HG03064 (cell line): Measurements from ENCODE around the gene H1-8.

ENCODE experiments used
- ATAC-seq: cut with Tn5 transposase; IDR thresholded peaks from one replicate; pipeline ENCODE4 v1.9.1; 2021; ENCODE audit warnings: low read depth; ENCODE audit not compliant: unreplicated experiment

Gene H1-8

DNA sequence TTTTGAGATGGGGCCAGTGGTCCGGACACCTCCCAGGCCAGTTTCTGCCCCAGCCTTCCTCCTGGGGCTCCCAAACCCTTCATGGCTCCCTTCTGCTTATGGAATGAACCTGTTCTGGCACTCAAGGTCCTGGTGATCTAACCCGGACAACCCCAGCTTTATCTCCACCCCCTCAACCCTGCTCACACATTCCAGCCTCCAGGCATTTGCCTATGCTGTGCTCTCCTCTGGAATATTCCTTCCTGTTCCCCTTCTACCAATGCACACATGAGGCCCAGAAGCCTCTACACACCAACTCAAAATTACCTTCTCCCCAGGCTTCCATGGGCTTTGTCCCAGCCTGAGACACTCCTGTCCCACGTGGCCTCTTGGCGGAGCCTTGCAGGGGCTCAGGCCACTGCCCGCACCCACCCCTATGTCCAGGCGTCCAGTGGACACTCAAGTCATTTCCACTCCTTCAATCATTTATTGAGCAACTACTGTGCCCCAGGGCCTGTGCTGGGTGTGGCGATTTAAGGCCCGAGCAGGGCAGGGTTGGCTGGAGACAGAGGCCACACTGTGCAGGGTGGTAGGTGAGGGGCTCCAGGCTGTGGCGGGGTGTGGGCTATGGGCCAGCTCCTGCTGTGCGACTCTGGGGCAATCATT lies 44.7 kb downstream of the H1-8 start:
- no peak for ATAC-seq

DNA sequence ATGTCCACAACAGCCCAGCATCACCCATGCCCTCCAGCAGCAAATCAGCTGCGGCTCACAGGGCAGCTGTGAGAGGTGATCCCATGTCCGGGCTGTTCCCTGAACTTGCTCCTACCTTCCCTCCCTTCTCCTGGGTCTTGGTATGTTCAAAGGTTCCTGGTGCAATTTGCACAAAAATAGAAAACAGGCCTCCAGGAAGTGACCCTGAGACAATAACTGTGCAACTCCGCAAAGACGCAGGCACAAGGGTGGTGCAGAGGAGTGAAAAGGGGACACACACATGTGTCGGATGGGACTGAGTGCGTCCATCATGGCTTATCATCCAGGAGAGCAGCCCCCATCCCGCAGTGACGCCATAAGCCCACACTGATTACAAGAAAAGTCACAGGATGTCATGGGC lies 47.2 kb downstream of the H1-8 start:
- ATAC-seq: no peak

DNA sequence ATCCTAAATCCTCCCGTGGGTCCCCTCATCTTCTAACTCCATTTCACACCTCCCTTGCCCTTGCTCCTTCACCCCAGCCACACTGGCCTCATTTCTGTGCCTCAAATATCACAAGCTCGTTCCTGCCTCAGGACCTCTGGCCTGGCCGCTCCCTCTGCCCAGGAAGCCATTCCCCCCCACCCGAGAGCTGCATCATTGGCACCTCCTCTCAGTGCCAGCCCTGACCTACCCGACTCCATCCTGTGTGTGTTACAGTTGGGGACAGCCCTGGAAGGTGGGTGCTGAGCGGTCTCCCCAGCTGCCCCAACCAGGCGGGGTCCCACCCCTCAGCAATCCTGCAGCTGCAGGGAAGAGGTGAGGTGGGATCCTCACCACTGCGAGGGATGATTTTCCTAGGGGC lies 49.0 kb downstream of the H1-8 start:
- no peak for ATAC-seq

DNA sequence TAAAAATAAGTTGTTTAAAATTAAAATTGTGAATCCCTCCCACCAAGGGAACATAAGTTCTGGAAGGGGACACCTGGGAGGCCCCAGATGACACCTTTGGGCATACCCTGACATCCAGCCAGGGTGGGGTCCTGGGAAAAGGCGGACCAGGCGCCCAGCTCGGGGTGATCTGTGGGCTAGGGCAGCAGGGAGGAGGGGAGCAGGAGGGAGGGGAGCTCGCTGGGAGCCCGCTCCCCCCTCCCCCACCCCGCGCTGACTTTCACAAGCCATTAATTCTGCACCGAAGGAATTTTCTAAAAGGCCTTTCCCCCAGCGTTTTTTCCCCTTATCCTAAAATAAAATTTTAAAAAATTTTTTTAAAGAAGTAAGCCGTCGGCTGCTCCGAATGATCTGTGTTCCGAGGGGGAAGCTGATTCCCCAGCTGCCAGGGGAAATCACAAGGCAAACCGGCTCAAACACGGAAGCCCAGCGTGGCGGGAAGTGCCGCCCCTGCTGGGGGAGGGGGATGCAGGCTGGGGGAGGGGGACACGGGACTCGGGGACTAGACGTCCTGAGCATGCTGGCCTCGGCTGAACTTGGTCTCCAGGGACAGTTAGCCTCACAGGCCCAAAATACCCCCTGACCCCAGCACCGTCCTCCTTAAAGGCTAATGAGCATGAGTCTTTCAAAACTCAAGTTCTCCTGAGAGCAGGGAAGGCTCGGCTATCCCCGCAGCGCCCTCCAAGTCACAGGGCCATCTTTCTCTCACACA lies 49.6 kb downstream of the H1-8 start:
- ATAC-seq: no peak

DNA sequence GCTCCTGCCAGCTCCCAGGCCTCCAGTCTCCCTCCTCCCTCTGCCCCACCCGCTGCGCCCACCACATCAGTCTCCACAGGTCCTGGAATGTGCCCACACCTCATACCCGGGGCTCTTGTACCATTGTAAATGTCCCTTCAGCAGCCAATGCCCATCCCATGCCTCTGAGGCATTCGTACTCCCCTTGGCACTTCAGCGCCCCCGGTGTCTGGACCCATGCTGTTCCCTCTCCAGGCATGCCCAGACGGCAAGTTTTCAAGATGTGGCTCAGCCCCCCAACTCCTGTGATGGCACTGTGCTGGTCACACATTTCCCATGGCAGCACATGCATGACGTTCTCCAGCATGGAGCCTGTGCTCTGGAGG lies 50.2 kb downstream of the H1-8 start:
- ATAC-seq: no peak

DNA sequence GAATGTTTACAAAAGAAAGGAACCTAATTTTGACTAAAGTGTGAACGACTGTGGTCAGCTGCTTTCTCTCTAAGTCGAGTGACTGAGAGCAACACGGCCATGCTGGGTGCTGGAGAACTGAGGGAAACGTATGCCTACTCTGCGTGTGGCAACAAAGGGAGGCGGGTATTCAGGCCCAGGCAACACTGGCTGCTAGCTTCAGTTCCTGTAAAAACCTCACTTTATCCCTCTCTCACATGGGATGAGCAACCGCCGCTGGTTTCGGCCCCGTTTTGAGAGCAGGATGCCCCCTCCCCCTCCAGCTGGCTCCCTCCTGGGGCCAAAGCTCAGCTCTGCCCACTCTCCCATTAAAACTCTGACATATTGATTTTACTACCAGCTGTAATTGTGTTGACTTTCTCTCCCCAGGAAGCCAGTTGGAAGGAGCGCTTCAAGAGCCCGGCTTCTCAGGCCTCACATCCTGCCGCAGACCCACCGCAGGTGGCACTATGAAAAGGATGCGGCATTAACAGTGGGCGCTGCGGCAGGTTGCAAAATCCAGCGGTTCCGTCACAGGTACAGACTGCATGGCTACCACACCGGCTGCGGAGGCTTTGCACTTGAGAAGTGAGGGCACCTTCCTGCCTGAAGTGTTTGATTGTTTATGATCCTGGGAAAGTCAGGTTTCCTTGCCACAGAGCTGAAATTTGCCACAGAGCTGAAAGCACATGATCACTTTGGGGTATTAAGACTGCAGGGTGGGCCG lies 50.8 kb downstream of the H1-8 start:
- no peak for ATAC-seq

DNA sequence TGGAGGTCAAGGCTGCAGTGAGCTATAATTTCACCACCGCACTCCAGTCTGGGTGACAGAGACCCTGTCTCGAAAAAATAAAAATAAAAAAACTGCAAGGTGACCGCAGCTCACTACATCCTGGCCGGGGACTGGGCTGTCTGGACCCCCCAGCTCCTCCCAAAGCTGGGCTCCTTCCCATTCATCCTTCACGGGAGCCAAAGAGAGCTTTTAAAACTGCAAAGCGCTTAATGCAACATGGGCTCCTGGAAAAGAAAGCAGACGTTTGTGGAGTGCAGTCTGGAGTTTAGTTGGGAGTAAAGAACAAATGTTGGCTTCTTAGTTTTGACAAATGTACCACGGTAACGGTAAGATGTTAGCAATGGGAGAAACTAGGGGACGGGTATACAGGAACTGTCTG lies 51.4 kb downstream of the H1-8 start:
- ATAC-seq: no peak

DNA sequence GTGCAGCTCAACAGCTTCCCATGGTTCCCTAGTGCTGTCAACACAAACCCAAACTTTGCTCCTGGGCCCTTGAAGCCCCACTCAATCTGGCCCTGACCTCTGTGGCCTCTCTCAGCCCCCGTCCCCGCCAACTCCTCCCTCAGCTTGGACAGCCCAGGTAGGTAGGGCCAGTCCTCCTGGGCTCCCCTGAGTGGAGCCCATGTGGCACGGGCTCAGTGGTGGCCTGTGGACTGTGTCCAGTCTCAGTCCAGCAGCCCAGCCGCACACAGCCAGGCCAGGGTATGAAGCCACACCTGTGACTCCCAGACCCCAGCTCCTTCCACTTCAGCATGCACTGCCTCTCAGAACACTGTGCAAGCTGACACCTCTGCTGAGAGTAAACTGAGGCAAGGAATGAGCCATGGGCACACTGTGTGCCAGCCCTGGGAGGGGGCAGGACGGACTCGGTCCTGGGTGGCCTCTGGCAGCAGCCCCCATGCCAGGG lies 52.0 kb downstream of the H1-8 start:
- ATAC-seq: no peak

DNA sequence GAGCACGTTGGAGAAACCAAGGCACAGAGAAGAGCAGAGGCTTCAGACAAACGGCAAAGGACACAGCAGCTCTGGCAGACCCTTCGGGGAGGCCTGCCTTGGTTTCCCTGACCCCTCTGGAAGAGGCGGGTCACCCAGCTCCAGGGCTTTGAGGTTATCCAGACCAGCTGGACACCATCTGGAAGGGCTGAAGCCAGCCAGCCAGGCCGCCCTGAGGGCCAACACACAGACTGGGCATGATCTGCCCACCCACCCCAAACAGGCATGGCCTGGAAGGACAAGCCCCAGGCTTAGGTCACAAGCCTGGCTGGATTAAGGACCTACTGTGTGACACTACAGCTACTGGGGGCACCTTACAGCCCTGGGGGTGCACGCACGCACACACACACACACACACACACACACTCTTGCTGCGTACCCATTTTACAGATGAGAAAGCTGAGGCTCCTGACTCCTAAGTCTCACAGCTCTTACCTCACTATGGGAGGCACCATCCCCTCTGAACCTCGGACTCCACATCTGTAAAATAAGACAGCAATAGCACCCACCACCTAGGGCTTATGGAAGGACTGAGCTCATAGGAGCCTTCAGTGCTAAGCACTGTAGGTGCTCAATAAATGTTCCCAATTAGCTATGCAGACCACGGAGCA lies 52.7 kb downstream of the H1-8 start:
- ATAC-seq: no peak

DNA sequence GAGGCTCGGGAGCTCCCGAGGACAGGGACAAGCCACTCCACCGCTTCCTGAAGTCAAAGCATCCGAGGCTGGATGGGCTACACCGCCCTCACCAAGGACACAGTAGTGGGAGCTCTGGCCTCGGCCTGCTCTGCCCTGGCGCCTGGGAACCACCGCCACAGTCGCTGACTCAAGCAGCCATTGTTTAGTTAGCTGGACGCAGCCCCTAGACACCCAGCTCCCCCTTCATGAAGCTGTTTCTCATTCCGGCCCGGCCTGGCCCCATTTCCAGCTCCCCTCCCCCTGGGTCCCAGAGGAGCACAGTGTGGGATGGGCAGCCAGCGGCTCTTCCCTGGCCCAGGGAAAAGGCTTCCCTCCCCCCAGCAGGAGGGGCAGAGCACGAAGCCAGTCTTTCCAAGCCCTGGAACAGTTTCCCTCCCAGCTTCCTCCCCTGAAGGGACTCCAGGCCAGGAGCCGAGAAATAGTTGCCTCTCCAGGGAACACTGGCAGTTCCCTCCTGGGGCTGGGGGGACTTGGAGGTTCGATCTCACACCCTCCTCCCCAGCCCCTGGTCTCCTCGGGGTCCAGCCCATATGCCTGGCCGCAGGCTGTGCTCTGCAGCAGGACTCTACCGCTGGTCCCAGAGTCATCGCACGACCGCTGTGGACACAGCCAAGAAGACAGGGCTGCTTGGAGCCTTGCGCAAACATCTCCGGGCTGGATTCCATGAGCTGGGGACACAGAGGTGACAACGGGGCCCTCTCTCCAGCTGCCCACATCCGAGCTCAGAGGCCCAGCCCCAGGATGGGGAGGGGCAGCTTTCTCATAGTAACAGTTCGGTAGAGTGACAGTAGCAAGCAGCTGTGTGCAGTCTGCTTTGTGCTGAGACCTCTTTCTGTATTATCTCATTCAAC lies 53.5 kb downstream of the H1-8 start:
- ATAC-seq: no peak

DNA sequence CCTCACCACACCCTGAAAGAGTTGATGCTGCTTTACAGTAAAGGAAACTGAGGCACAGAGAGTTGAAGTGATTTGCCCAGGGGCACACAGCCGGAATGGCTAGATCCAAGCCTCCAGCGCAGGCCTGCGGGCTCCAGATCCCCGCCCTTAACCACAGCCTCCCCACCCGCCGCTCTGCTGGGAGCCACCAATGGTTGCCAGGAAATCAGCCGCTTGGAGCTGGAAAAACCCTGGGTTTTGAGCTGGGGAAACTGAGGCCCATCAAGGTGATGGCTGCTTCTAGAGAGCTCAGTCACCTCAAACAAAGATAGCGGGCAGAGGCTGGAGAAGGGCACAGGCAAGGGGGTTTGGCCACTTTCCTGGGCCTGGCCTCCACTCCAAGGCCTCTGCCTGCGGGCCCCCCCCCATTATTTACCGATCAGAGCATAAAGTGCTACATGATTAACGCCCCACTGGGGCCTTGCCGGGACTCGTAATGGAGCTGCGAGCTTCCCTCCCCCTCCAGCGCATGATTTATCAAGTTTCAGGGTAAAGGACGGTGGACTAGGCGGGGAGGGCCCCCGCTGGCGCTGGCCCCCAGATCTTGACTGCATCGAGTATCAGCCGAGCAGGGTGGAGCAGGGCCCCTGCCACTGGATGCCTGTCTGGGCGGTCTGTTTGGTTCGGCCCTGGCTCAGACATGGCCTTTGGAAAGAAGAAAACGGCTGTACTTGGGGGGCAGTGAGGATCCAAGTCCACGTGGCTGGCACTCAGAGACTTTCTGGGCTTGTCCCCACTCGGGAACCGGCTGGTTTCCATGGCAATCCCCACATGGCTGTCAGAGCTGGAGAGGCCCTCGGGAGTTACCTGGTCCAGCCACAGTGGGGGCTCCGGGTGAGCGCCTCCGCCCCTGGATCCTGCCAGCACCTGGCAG lies 54.4 kb downstream of the H1-8 start:
- no peak for ATAC-seq

DNA sequence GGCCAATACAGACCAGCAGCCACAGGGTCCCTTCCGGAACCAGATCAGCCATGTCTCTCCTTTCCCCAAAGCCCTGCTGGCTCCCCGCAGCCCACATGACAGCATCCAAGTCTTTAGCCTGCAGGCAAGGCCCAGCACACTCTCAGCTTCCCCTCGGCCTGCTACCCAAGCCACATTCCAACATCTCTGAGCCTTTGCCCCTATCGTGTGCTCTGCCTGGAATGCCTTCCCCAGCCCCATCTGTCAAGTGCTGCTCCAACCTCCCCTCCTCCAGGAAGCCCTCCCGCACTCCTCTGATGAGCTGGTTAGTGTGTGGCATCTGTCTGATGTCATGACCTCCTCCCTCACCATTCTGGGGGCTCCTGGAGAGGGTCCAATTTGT lies 55.0 kb downstream of the H1-8 start:
- ATAC-seq: no peak

DNA sequence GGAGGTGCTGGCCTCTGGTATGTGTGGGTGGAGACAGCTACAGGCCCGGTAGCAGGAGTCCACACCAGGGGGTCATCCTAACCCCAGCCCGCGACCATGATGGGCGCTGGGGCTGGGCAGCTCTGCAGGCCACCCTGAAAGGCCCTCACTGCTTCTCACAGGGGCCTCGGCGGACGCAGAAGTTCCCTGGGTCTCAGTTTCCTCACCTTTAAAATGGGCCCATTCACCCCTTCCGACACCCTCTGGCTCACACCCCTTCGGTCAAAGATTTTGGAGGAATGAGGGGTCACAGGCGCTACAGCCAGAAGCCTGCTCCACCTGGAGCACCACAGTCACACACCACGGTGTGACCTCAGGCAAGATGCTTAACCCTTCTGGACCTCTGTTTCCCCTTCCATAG lies 55.5 kb downstream of the H1-8 start:
- no peak for ATAC-seq

DNA sequence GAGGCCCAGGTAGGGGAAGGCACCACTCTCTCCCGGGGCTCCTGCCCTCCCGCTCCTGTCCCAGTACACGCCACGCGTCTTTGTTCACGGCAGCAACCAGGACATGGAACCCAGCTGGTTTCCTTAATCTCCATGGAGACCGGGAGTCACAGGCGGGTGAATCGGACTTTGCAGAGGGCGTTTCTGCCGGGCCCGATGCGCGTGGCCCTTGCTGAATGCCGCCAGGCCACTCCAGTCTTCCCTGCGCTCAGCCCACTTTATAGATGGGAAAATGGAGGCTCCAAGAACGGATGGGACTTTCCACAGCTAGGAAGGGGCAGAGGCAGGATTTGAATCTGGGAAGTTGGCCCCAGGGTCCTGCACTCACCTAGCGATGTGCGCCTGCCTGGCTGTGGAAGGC lies 56.1 kb downstream of the H1-8 start:
- ATAC-seq: no peak

DNA sequence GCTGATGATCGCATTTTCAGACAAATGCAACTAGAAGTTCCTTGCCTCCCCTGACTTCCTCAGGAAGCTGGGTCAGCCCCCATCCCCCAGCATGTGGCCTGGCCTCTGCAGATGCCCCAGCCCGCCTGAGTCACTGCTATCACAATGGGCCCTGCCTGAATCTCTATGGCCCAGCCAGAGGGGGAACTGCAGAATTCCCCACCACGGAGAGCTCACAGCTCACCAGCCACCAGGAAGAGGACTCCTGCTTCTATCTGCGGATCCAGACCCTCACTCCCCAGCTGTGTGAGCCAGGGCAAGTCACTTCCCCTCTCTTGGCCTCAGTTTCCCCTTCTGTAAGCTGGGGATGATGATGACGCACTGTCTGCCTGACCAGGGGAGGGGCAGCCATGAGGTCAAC lies 56.6 kb downstream of the H1-8 start:
- no peak for ATAC-seq

DNA sequence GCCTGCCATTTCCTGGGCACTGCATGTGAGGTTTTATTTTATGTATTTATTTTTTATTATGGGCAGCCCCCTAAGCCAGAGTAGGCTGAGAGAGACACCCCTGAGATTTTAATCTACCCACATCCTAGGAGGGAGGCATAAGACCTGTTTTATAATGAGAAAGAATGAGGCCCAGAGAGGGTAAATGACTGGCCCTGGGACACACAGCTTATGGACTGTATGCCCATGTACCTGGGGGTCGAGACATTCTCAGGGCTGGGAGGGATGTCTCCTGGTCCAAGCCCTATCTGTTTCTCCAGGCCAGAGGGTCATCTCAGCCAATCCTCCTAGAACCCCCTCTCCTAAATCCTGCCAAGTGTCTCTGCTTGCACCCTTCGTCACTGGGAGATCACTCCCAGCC lies 57.4 kb downstream of the H1-8 start:
- no peak for ATAC-seq
